ENCODE measurements around the gene MANF.

Gene MANF

DNA sequence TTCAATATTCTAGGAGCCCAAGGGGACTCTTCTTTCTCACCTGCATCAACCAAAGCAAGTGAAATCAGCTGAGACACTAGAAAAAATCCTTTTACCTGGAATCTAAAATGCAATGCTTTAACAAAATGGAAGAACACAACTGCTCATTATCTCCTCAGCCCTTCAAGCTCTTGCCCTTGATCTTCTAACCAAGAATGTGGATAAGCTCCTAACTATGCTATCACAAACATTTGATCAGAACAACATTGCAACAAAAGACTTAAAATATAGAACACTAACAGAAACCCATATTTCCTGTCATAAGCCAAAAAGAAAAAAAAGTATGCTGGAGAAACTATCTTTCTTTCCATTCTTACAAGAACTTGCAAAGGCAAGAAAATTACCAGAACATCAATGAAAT lies 18.6 kb downstream of the MANF start:
- no peak overlapping the region for H3K4me3 ChIP-seq (ENCODE audit: low read depth, low read length)
- TF ChIP-seq, protein P1, sequence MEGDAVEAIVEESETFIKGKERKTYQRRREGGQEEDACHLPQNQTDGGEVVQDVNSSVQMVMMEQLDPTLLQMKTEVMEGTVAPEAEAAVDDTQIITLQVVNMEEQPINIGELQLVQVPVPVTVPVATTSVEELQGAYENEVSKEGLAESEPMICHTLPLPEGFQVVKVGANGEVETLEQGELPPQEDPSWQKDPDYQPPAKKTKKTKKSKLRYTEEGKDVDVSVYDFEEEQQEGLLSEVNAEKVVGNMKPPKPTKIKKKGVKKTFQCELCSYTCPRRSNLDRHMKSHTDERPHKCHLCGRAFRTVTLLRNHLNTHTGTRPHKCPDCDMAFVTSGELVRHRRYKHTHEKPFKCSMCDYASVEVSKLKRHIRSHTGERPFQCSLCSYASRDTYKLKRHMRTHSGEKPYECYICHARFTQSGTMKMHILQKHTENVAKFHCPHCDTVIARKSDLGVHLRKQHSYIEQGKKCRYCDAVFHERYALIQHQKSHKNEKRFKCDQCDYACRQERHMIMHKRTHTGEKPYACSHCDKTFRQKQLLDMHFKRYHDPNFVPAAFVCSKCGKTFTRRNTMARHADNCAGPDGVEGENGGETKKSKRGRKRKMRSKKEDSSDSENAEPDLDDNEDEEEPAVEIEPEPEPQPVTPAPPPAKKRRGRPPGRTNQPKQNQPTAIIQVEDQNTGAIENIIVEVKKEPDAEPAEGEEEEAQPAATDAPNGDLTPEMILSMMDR (IDR thresholded peaks at IDR 0.05; ENCODE audit: borderline replicate concordance, insufficient read depth, low read depth, low read length): no peak

DNA sequence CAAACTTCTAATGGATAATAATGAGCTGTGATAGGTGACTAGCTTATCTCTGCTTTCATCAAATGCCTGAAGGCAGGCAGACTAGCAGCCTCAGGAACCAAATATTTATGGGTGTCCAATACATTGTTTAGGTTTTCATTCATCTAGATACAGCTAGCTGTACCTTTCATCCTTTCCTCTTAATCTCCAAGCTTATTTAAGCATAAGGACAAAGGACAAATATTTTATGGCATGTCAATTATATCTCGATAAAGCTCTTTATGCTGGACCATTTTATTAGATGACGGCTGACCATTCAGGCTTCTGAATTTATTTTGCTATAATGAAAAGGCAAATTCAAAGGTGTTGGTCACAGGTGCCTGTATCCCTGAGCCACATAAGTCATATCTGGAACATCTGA lies 22.9 kb downstream of the MANF start:
- no peak overlapping the region for H3K4me3 ChIP-seq (ENCODE audit: low read depth, low read length)
- TF ChIP-seq, protein P1 (IDR thresholded peaks at IDR 0.05; ENCODE audit: borderline replicate concordance, insufficient read depth, low read depth, low read length): no peak

DNA sequence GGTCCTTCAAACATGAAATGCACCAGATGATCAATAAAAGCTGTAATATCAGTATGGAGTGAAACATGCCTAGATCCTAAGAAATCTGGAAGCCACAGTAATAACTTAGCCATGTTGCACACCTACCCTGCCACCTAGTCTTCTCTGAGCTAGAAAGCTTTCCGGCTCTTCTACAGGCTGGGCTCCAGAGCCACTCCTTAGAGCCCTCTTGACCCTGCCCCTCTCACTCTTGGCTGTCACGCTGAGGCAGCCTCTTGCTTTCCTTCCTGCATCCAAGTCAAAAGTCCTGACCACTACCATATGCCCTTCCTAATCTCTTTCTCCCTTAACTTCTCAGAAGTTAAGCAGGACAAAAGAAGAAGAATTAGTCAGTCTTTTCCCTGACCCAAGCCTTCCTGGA lies 23.7 kb downstream of the MANF start:
- no peak overlapping the region for H3K4me3 ChIP-seq (ENCODE audit: low read depth, low read length)
- TF ChIP-seq, protein P1 (IDR thresholded peaks at IDR 0.05; ENCODE audit: borderline replicate concordance, insufficient read depth, low read depth, low read length): no peak

DNA sequence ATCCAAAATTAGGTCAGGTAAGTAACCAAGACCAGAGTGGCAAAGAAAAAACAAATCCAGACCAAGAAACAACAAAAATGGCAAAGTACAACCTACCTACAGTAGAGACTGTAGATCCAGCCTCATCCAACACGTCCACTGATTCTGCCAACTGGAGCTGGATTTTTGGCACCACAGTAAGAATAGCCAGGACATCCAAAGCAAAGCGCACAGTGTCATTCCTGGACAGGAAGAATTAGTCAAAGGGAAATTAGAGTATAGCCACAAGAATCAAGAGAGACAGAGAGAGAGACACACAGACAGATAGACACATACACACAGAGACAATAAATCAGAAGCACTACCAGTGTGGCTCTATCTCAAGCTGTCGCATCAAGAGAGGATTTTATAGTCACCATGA lies 37.1 kb downstream of the MANF start:
- TF ChIP-seq, protein P1 (IDR thresholded peaks at IDR 0.05; ENCODE audit: borderline replicate concordance, insufficient read depth, low read depth, low read length): no peak
- H3K4me3 ChIP-seq (ENCODE audit: low read depth, low read length): no peak overlapping the region

DNA sequence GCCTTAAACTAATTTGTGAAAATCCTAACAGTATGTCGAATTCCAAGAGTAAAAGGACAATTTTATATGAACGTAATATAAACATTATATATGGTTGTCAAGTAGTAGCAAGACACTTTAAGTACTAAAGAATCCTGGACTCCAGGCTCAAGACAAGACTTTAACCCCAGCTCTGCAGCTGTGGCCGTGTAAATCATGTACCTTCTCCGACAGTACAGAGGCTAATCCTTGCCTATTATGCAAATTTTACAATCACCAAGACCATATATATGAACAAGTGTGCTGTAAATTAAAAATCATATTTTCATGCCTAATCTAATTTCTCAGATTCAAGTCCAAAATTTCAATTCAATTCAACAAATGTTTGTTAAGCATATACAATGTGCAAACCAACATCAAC lies 41.8 kb downstream of the MANF start:
- no peak overlapping the region for H3K4me3 ChIP-seq (ENCODE audit: low read depth, low read length)
- TF ChIP-seq, protein P1 (IDR thresholded peaks at IDR 0.05; ENCODE audit: borderline replicate concordance, insufficient read depth, low read depth, low read length): no peak

DNA sequence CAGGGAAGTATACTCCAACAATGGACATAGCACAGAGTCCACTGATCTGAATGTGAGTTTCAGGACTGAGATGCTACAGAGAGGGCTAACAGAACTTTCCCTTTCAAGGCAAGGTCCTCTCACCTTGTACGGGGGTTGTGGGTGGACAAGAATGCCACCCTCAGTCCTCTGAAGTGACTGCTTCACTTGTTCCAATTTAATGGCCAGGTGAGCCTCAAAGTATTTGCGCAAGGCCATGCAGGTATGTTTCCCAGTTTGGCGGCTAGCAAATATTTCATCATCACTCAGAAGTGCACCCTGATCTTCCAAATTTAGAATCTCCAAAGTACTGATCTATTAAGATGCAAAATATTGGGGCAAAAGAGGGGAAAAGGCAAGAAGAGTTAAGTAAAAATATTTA lies 44.0 kb downstream of the MANF start:
- H3K4me3 ChIP-seq (ENCODE audit: low read depth, low read length): no peak overlapping the region
- TF ChIP-seq, protein P1 (IDR thresholded peaks at IDR 0.05; ENCODE audit: borderline replicate concordance, insufficient read depth, low read depth, low read length): no peak

DNA sequence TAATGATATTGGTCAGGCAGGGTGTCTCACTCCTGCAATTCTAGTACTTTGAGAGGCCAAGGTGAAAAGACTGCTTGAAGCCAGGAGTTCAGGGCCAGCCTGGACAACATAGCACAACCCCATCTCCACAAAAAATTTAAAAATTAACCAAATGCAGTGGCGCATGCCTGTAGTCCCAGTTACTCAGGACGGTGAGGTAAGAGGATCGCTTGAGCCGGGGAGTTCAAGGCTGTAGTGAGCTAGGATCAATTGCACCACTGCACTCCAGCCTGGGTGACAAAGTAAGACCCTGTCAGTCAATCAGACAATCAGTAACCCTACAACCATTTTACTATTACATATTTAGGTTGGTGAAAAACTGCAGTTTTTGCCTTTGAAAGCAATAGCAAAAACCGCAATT lies 49.0 kb downstream of the MANF start:
- TF ChIP-seq, protein P1 (IDR thresholded peaks at IDR 0.05; ENCODE audit: borderline replicate concordance, insufficient read depth, low read depth, low read length): no peak

More for the DNA sequence above, 49.0 kb downstream of the MANF start:
- H3K4me3 ChIP-seq (ENCODE audit: low read depth, low read length): no peak overlapping the region

Data from GM12875 (cell line).